Smooth muscle cell (in vitro differentiated cells): ENCODE measurements around the gene ADAMTS3. TPM values are rescaled to one million over a fixed set of nuclear protein-coding genes. Genes with fewer than 3 reads are reported as not detected.

ENCODE experiments used
- DNase-seq: peaks from one replicate; lab custom pipeline; 2025; ENCODE audit not compliant: unreplicated experiment; lab: John Stamatoyannopoulos, UW
- H2AFZ ChIP-seq: fragments of 200-600 bp; sonication (generic); 2 replicates; pipeline ENCODE4 v1.6.0; 2016; ENCODE audit warnings: antibody characterized with exemption, low read depth, mild to moderate bottlenecking
- H3F3A ChIP-seq: fragments of 200-600 bp; sonication (generic); 2 replicates; pipeline ENCODE4 v1.6.0; 2017; ENCODE audit warnings: antibody characterized with exemption, low read depth
- H3K27ac ChIP-seq: fragments of 200-600 bp; sonication (generic); 2 replicates; pipeline ENCODE4 v1.5.1; 2016; ENCODE audit warnings: low read depth, mild to moderate bottlenecking
- H3K27me3 ChIP-seq: fragments of 200-600 bp; sonication (generic); 2 replicates; pipeline ENCODE4 v1.6.1; 2016; ENCODE audit warnings: low read depth, mild to moderate bottlenecking
- H3K36me3 ChIP-seq: fragments of 200-600 bp; sonication (generic); 2 replicates; pipeline ENCODE4 v1.5.1; 2016; ENCODE audit warnings: low read depth
- H3K4me1 ChIP-seq: fragments of 200-600 bp; sonication (generic); 2 replicates; pipeline ENCODE4 v1.5.1; 2016; ENCODE audit warnings: low read depth
- H3K4me2 ChIP-seq: fragments of 200-600 bp; sonication (generic); 2 replicates; pipeline ENCODE4 v1.6.0; 2016; ENCODE audit warnings: mild to moderate bottlenecking
- H3K4me3 ChIP-seq: fragments of 200-600 bp; sonication (generic); 2 replicates; pipeline ENCODE4 v1.5.1; 2016; ENCODE audit warnings: mild to moderate bottlenecking
- H3K79me2 ChIP-seq: fragments of 200-600 bp; sonication (generic); 2 replicates; pipeline ENCODE4 v1.6.0; 2016; ENCODE audit warnings: low read depth, mild to moderate bottlenecking
- H3K9ac ChIP-seq: fragments of 200-600 bp; sonication (generic); 2 replicates; pipeline ENCODE4 v1.6.0; 2016; ENCODE audit warnings: low read depth
- H3K9me3 ChIP-seq: fragments of 200-600 bp; sonication (generic); replicated peaks from 2 replicates; pipeline ENCODE4 v1.5.1; 2016; ENCODE audit warnings: low read depth
- H4K20me1 ChIP-seq: fragments of 200-600 bp; sonication (generic); 2 replicates; pipeline ENCODE4 v1.6.0; 2016; ENCODE audit warnings: low read depth
- WGBS: methylation state at CpG from one replicate; pipeline ENCODE4 v1.1.7; 2016; ENCODE audit warnings: low lambda C conversion rate; 5-methylcytosine and 5-hydroxymethylcytosine counted together
- polyA plus RNA-seq: library from polyadenylated mRNA; unstranded; fragments of >200 nt; fragmentation: Nextera tagmentation; extraction: Ambion mirVana; gene quantifications from 2 replicates; pipeline ENCODE4 v1.2.1, GENCODE V29; 2016
- total RNA-seq: library from RNA; depleted of rRNA; stranded (reverse); fragments of >200 nt; gene quantifications from 2 replicates; pipeline ENCODE4 v1.2.3, GENCODE V29; 2014
- TF ChIP-seq, protein P1 (sequence below): fragments of 200-600 bp; sonication (generic); IDR thresholded peaks from 2 replicates; pipeline ENCODE4 v1.5.1; 2017; ENCODE audit warnings: borderline replicate concordance, mild to moderate bottlenecking, antibody characterized with exemption; ENCODE audit not compliant: insufficient read depth, poor library complexity, severe bottlenecking

The ADAMTS3 gene
- total and polyA plus RNA-seq, 2 experiments from 2014 or later = 0.15 to 2.2 TPM

DNA sequence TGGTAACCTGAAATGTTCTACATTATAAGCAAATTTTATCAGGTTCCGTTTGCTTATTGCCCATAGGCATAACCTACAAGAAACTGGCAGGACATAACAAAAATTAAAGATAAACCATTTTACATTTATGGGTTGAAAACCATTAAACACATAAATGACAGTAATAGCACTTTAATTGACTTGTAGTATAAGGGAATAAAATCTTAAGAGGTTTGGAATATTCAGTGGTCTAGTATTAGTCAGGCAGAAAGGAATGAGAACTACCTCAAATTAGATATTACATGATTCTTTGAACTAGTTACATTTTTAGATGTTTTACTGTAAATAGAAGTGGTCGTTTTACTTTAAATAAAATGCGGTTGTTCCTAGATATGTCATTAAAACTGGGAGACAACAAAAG lies 111.9 kb downstream of the ADAMTS3 start:
- WGBS = 86% methylated on average over 3 of the region's 3 CpGs
- Histone ChIP-seq H3K79me2 (no peaks in the 10 kb centered on the region), H3K4me2 (no peak overlapping the region), H3K9ac (no peak overlapping the region), H3K4me3 (no peak overlapping the region), H3K27me3 (no peaks in the 10 kb centered on the region), H3K36me3 (no peaks in the 10 kb centered on the region), H3K4me1 (no peaks in the 10 kb centered on the region), H3K27ac (no peak overlapping the region), H4K20me1 (no peaks in the 10 kb centered on the region), H2AFZ (no peak overlapping the region), H3F3A (no peaks in the 10 kb centered on the region), H3K9me3 (no peaks in the 10 kb centered on the region)
- TF ChIP-seq, protein P1, sequence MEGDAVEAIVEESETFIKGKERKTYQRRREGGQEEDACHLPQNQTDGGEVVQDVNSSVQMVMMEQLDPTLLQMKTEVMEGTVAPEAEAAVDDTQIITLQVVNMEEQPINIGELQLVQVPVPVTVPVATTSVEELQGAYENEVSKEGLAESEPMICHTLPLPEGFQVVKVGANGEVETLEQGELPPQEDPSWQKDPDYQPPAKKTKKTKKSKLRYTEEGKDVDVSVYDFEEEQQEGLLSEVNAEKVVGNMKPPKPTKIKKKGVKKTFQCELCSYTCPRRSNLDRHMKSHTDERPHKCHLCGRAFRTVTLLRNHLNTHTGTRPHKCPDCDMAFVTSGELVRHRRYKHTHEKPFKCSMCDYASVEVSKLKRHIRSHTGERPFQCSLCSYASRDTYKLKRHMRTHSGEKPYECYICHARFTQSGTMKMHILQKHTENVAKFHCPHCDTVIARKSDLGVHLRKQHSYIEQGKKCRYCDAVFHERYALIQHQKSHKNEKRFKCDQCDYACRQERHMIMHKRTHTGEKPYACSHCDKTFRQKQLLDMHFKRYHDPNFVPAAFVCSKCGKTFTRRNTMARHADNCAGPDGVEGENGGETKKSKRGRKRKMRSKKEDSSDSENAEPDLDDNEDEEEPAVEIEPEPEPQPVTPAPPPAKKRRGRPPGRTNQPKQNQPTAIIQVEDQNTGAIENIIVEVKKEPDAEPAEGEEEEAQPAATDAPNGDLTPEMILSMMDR = no peak
- no peak for DNase-seq

GRCh38 chr4:72451349-72451748 lies 117.7 kb downstream of the ADAMTS3 start:
- 94% methylated on average over 3 of the region's 3 CpGs for WGBS
- Histone ChIP-seq H3F3A (no peaks in the 10 kb centered on the region), H3K4me2 (no peak overlapping the region), H3K36me3 (no peaks in the 10 kb centered on the region), H3K9ac (no peak overlapping the region), H3K4me3 (no peak overlapping the region), H3K27ac (no peak overlapping the region), H3K4me1 (no peaks in the 10 kb centered on the region), H4K20me1 (no peaks in the 10 kb centered on the region), H3K79me2 (no peaks in the 10 kb centered on the region), H2AFZ (no peak overlapping the region), H3K9me3 (no peaks in the 10 kb centered on the region), H3K27me3 (no peaks in the 10 kb centered on the region)
- TF ChIP-seq, protein P1 = no peak
- no peak for DNase-seq

- DNase-seq = no peak
- Histone ChIP-seq H3K27ac (no peak overlapping the region), H4K20me1 (no peaks in the 10 kb centered on the region), H3F3A (no peaks in the 10 kb centered on the region), H3K9ac (no peak overlapping the region), H3K4me3 (no peak overlapping the region), H3K4me1 (no peaks in the 10 kb centered on the region), H3K9me3 (no peaks in the 10 kb centered on the region), H3K36me3 (no peaks in the 10 kb centered on the region), H3K4me2 (no peak overlapping the region), H3K79me2 (no peaks in the 10 kb centered on the region), H2AFZ (no peak overlapping the region), H3K27me3 (no peaks in the 10 kb centered on the region)
- 73% methylated on average over 1 of the region's 1 CpG for WGBS
- TF ChIP-seq, protein P1 = no peak
Measured at GRCh38 chr4:72449705-72450104, 119.3 kb downstream of the ADAMTS3 start.

DNA sequence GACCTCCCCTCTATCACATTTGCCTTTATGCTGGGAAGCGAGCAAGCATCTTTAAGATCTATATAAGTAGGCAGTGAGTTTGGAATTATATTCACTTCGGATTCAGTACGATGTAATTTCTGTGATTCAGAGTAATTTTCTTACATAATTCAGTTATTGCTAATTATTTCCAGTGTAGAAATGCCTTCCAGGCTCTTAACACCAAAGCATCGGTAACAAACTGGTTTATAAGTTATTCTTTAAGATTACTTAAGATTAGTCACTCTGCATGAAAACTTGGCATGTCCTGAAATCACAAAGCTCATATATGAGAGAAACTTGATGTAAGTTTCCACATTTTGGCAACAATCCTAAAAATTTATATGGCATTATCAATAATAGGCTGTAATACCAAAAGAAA lies 120.8 kb downstream of the ADAMTS3 start:
- H3K4me1 ChIP-seq = no peaks in the 10 kb centered on the region

More for the DNA sequence above, 120.8 kb downstream of the ADAMTS3 start:
- no peak overlapping the region for H3K4me3 ChIP-seq
- TF ChIP-seq, protein P1 = no peak
- no peaks in the 10 kb centered on the region for H3K27me3 ChIP-seq
- DNase-seq = no peak
- no peak overlapping the region for H3K4me2 ChIP-seq
- no peaks in the 10 kb centered on the region for H3K9me3 ChIP-seq
- H2AFZ ChIP-seq = no peak overlapping the region
- H3K79me2 ChIP-seq = no peaks in the 10 kb centered on the region
- H3K9ac ChIP-seq = no peak overlapping the region
- H3F3A ChIP-seq = no peaks in the 10 kb centered on the region
- H3K36me3 ChIP-seq = no peaks in the 10 kb centered on the region
- 93% methylated on average over 4 of the region's 4 CpGs for WGBS
- no peaks in the 10 kb centered on the region for H4K20me1 ChIP-seq
- H3K27ac ChIP-seq = no peak overlapping the region
